GM06990 (cell line): ENCODE measurements around the gene JMJD8.
"Not testable (repeated sequence)": the region's sequence is repeated elsewhere in the genome, so short reads cannot be mapped to it uniquely, and the experiment has no call there.

Experiments
- DNase-seq: peaks from one replicate; pipeline ENCODE4 v3.0.0-alpha.2; 2011; ENCODE audit not compliant: insufficient read length; ENCODE audit errors: extremely low read depth
- H3K27me3 ChIP-seq: replicated peaks from 2 replicates; pipeline ENCODE4 v1.6.0; 2011; ENCODE audit warnings: low read length; ENCODE audit not compliant: control insufficient read depth, insufficient read depth
- H3K36me3 ChIP-seq: 2 replicates; pipeline ENCODE4 v1.5.1; 2011; ENCODE audit warnings: low read length; ENCODE audit not compliant: control insufficient read depth, insufficient read depth
- H3K4me3 ChIP-seq: replicated peaks from 2 replicates; pipeline ENCODE4 v1.5.1; 2011; ENCODE audit warnings: low read depth, mild to moderate bottlenecking, control low read depth, low read length
- TF ChIP-seq, protein P1 (sequence below): IDR thresholded peaks from 2 replicates; pipeline ENCODE4 v1.5.1; 2011; ENCODE audit warnings: low read length, control low read depth, mild to moderate bottlenecking, inconsistent platforms; ENCODE audit not compliant: insufficient read depth, poor library complexity, severe bottlenecking

Gene JMJD8

DNA sequence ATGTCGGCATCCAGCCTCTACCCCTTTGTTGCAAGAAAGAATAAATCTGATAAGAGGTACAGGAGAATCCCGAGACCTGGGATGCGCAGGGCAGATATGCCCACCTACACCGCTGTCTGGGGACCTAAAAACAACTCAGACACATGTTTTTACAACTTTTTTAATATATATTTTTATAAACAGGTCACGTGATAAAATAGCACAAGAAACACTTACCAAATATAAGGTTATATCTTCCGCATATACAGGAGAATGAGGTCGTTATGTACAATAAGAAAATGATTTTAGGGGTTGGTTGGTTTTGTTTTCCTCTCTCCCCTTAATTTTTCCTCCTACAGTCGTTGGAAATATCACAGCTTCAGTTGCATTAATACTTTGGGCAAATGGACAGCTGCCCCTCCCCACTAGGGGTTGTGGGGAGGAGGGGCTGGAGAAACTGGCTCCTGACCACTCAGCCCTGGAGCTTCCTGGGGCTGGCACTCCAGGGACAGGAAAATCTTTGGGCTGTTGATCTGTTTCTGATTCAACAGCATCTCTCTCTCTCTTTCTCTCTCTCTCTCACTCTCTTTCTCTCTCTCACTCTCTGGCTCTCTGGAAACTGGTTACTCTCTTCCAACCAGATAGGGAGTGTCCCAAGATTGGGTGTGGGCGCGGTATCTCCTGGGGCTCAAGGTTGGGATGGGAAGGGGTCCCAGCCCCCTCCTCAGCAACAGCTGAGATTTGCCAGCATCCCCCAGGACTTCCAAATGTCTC is 8.4 kb upstream of the JMJD8 start:
- H3K27me3 ChIP-seq = no peaks in the 10 kb centered on the region; the same call in 1 of the 2 replicates
- DNase-seq = no peak
- peaks cover 2% of the 10 kb centered on the region for H3K36me3 ChIP-seq
- no peak overlapping the region for H3K4me3 ChIP-seq
- TF ChIP-seq, protein P1, sequence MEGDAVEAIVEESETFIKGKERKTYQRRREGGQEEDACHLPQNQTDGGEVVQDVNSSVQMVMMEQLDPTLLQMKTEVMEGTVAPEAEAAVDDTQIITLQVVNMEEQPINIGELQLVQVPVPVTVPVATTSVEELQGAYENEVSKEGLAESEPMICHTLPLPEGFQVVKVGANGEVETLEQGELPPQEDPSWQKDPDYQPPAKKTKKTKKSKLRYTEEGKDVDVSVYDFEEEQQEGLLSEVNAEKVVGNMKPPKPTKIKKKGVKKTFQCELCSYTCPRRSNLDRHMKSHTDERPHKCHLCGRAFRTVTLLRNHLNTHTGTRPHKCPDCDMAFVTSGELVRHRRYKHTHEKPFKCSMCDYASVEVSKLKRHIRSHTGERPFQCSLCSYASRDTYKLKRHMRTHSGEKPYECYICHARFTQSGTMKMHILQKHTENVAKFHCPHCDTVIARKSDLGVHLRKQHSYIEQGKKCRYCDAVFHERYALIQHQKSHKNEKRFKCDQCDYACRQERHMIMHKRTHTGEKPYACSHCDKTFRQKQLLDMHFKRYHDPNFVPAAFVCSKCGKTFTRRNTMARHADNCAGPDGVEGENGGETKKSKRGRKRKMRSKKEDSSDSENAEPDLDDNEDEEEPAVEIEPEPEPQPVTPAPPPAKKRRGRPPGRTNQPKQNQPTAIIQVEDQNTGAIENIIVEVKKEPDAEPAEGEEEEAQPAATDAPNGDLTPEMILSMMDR = no peak

DNA sequence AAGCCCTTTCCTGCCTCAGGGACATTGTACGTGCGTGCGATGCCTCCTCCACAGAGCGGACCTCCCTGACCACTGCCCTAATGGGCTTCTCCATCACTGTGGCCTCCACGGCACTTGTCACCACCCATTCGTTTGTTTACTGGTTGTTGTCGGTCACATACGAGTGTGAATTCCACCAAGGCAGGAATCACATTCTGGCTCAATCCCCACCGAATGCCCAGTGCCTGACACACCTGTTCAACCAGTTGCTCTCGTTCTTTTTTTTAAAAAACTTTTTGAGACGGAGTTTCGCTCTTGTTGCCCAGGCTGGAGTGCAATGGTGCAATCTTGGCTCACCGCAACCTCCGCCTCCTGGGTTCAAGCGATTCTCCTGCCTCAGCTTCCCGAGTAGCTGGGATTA is 7.1 kb upstream of the JMJD8 start:
- peaks cover 12% of the 10 kb centered on the region for H3K36me3 ChIP-seq
- DNase-seq, H3K27me3 ChIP-seq, H3K4me3 ChIP-seq: not testable (repeated sequence)

DNA sequence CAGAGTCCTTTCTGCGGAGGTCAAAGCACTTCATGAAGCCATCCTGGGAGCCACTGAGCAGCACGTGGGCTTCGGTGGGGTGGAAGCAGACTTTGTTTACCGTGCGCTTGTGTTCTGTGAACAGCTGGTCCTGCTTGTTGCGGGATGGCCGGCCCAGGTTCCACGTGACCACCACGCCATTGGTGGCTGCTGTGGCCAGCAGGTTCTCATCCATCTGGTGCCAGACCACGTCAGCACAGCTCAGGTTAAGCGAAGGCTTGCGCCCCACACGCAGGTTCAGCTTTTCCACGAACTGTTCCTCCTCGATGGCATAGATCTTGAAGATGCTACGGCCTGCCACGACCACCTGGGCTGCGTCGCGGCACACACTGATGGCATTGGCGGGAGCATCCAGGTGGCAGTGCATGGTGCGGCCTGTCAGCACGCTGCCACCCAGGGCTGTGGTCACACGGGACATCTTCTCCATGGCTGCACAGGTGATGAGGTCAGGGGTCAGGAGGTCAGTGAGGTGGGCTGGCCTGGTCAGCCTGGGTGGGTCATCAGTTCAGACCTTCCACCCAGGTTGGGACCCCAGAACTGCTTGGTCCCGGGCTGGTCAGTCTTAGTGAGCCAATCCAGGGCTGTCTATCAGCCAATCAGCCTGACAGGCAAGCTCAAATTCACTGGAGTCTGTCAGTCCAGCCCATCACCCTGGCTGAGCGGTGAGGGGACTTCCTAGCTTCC is 5.2 kb upstream of the JMJD8 start:
- TF ChIP-seq, protein P1 = no peak
- no peak for DNase-seq
- Histone ChIP-seq H3K36me3 (peaks cover 21% of the 10 kb centered on the region), H3K27me3 (no peaks in the 10 kb centered on the region), H3K4me3 (peak overlapping the region; percentile 97)

DNA sequence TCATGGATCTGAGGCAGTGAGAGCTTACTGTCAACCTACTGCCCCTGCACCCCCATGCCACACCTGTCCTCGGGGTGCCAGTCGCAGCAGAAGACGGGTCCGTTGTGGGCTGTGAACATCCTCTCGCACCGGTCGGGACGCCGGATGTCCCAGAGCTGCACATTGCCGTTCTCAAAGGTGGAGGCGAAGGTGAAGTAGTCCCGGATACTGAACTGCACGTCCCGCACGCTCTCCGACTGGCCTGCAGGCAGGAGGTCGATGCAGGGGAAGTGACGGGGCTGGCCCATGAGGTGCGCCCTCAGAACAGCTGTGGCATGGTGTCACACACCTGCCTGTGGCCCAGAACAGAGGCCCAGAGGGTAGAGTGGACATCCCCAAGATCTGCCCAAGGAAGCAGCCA is 3.4 kb upstream of the JMJD8 start:
- Histone ChIP-seq H3K36me3 (peaks cover 26% of the 10 kb centered on the region), H3K27me3 (no peaks in the 10 kb centered on the region), H3K4me3 (no peak overlapping the region)
- no peak for DNase-seq
- TF ChIP-seq, protein P1 = no peak

DNA sequence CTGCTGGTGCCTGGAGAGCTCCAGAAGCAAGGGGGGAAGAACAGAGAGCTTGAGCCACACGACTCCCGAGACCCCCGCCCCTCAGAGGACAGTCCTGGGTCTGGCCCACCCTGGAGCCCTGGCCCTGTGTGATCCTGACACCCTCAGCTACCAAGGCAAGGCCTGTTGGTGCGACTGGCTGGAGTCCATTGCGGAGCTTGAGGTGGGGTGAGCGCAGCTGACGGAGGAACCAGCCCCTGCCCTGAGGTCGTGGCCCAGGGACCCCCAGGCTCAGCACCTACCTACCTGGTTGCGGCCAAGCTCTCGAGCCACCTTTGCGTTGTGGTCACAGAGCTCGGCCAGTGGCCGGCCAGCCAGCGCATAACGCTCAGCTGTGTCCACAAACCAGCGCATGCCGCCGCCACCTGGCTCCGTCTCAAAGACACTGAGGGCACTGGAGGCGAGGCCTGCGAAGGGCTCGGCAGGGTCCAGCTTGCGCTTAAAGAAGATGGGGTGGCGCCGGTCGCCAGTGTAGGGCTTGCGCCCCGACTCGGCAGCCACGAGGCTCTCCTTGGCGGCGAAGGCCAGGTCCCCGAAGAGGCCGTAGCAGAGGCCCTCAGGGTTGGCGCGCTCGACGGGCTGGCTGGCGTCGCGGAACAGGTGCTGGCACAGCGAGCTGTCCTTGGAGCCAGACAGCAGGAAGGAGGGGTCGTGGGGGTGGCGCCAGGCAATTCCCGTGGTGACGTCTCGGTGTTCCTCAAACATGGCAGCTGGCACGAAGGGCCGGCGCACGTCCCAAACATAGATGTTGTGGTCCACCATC is 2.5 kb upstream of the JMJD8 start:
- TF ChIP-seq, protein P1 = no peak
- no peak overlapping the region for H3K4me3 ChIP-seq
- no peaks in the 10 kb centered on the region for H3K27me3 ChIP-seq
- peaks cover 34% of the 10 kb centered on the region for H3K36me3 ChIP-seq
- no peak for DNase-seq

DNA sequence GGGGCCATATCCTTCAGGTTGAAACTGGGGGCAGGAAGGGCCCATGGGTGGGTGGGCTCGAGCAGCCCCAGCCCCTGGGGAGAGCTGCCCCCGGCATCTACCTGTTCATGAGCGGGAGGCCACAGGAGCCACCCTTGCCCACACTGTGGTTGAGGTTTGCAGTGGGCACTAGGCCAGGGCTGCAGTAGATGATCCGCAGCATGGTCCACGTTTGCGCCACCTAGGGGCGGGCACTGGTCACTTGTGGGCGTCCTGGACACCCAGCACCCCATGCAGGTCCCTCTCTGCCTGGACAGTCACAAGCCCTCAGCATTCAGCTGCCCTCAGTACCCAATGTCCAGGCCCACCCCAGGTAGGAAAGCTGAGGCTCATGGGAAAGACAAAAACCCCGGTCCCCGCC is 1.8 kb upstream of the JMJD8 start:
- peaks cover 37% of the 10 kb centered on the region for H3K36me3 ChIP-seq
- no peak for DNase-seq
- H3K27me3 ChIP-seq = no peaks in the 10 kb centered on the region

More for the DNA sequence above, 1.8 kb upstream of the JMJD8 start:
- H3K4me3 ChIP-seq = no peak overlapping the region
- TF ChIP-seq, protein P1 = peak; percentile 11
